Hepatocyte (in vitro differentiated cells): Measurements from ENCODE around the gene RIOX2.

Experiments
- EZH2phosphoT487 ChIP-seq: fragments of 200-600 bp; sonication (generic); IDR thresholded peaks from one replicate; pipeline ENCODE4 v1.6.1; 2018; ENCODE audit warnings: antibody characterized with exemption, mild to moderate bottlenecking, low read depth, moderate library complexity; ENCODE audit not compliant: unreplicated experiment, severe bottlenecking
- TF ChIP-seq, protein P1 (sequence below): fragments of 200-600 bp; sonication (generic); IDR thresholded peaks from 2 replicates; pipeline ENCODE4 v1.5.1; 2016; ENCODE audit warnings: antibody characterized with exemption, mild to moderate bottlenecking; ENCODE audit not compliant: poor library complexity

GRCh38 chr3:97971679-97972567 lies at the start of gene RIOX2:
- TF ChIP-seq, protein P1, sequence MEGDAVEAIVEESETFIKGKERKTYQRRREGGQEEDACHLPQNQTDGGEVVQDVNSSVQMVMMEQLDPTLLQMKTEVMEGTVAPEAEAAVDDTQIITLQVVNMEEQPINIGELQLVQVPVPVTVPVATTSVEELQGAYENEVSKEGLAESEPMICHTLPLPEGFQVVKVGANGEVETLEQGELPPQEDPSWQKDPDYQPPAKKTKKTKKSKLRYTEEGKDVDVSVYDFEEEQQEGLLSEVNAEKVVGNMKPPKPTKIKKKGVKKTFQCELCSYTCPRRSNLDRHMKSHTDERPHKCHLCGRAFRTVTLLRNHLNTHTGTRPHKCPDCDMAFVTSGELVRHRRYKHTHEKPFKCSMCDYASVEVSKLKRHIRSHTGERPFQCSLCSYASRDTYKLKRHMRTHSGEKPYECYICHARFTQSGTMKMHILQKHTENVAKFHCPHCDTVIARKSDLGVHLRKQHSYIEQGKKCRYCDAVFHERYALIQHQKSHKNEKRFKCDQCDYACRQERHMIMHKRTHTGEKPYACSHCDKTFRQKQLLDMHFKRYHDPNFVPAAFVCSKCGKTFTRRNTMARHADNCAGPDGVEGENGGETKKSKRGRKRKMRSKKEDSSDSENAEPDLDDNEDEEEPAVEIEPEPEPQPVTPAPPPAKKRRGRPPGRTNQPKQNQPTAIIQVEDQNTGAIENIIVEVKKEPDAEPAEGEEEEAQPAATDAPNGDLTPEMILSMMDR, result no peak
- no peak for TF ChIP-seq EZH2phosphoT487
